ENCODE results near the gene PHKA2.
A peak's percentile ranks its signal among the peaks of the same experiment; 100 is the strongest.

The PHKA2 gene

GRCh38 chrX:18971506-18971905 is 12.4 kb downstream of the PHKA2 start:
- H3K4me3 ChIP-seq (ENCODE audit: low read depth, low read length), result no peak overlapping the region
- no peak for TF ChIP-seq CTCF (IDR thresholded peaks at IDR 0.05; ENCODE audit: low read depth, low read length)
- no peak for DNase-seq (ENCODE audit: low read depth)

- no peak overlapping the region for H3K4me3 ChIP-seq (ENCODE audit: low read depth, low read length)
- TF ChIP-seq MYC (IDR thresholded peaks at IDR 0.05; ENCODE audit: low read depth, low read length) (no peak), POLR2A (IDR thresholded peaks at IDR 0.05; ENCODE audit: extremely low read depth, insufficient read length) (no peak), CTCF (IDR thresholded peaks at IDR 0.05; ENCODE audit: low read depth, low read length) (no peak), MAX (IDR thresholded peaks at IDR 0.05; ENCODE audit: low read depth, low read length) (no peak)
- no peak for DNase-seq (ENCODE audit: low read depth)
Observed at GRCh38 chrX:18970465-18970864, 13.4 kb downstream of the PHKA2 start.

GRCh38 chrX:18966624-18967023 is 17.3 kb downstream of the PHKA2 start:
- no peak for DNase-seq (ENCODE audit: low read depth)
- TF ChIP-seq POLR2A (IDR thresholded peaks at IDR 0.05; ENCODE audit: extremely low read depth, insufficient read length), result no peak
- TF ChIP-seq MYC (IDR thresholded peaks at IDR 0.05; ENCODE audit: low read depth, low read length), result no peak
- no peak overlapping the region for H3K4me3 ChIP-seq (ENCODE audit: low read depth, low read length)

GRCh38 chrX:18964901-18965300 is 19.0 kb downstream of the PHKA2 start:
- TF ChIP-seq POLR2A (IDR thresholded peaks at IDR 0.05; ENCODE audit: extremely low read depth, insufficient read length) (no peak), MAX (IDR thresholded peaks at IDR 0.05; ENCODE audit: low read depth, low read length) (no peak), CTCF (IDR thresholded peaks at IDR 0.05; ENCODE audit: low read depth, low read length) (no peak), MYC (IDR thresholded peaks at IDR 0.05; ENCODE audit: low read depth, low read length) (no peak)
- DNase-seq (ENCODE audit: low read depth), result no peak
- H3K4me3 ChIP-seq (ENCODE audit: low read depth, low read length), result no peak overlapping the region

- no peak for DNase-seq (ENCODE audit: low read depth)
- TF ChIP-seq POLR2A (IDR thresholded peaks at IDR 0.05; ENCODE audit: extremely low read depth, insufficient read length) (no peak), MYC (IDR thresholded peaks at IDR 0.05; ENCODE audit: low read depth, low read length) (no peak), CTCF (IDR thresholded peaks at IDR 0.05; ENCODE audit: low read depth, low read length) (no peak), MAX (IDR thresholded peaks at IDR 0.05; ENCODE audit: low read depth, low read length) (no peak)
- H3K4me3 ChIP-seq (ENCODE audit: low read depth, low read length), result no peak overlapping the region
Observed at GRCh38 chrX:18964026-18964425, 19.9 kb downstream of the PHKA2 start.

GRCh38 chrX:18962329-18962728 is 21.6 kb downstream of the PHKA2 start:
- H3K4me3 ChIP-seq (ENCODE audit: low read depth, low read length), result no peak overlapping the region
- peak; percentile 28 for DNase-seq (ENCODE audit: low read depth)
- TF ChIP-seq MAX (IDR thresholded peaks at IDR 0.05; ENCODE audit: low read depth, low read length), result no peak
- TF ChIP-seq MYC (IDR thresholded peaks at IDR 0.05; ENCODE audit: low read depth, low read length), result no peak
- no peak for TF ChIP-seq CTCF (IDR thresholded peaks at IDR 0.05; ENCODE audit: low read depth, low read length)
- TF ChIP-seq POLR2A (IDR thresholded peaks at IDR 0.05; ENCODE audit: extremely low read depth, insufficient read length), result no peak

Measured in NB4 (cell line).